ENCODE data around the gene GALNT15. TPM values are rescaled to one million over a fixed set of nuclear protein-coding genes. Genes with fewer than 3 reads are reported as not detected.

The GALNT15 gene
- total and polyA plus RNA-seq, 2 of the 4 experiments (the other 2 are of a cell fraction): 12.8 to 19.7 TPM

- 100% methylated on average over 4 of the region's 5 CpGs; no CpG with 5 or more reads in 1 of the 2 experiments for WGBS, 2 experiments (ENCODE audit: extremely low coverage in 2 of 2, insufficient read length in 1 of 2)
- TF ChIP-seq USF2 (IDR thresholded peaks at IDR 0.05; ENCODE audit: low read depth, low read length) (no peak), NFE2L2 (IDR thresholded peaks at IDR 0.05; ENCODE audit: low read depth, low read length) (no peak), MXI1 (IDR thresholded peaks at IDR 0.05; ENCODE audit: borderline replicate concordance, low read depth, low read length) (no peak), RCOR1 (IDR thresholded peaks at IDR 0.05; ENCODE audit: insufficient replicate concordance, low read length) (no peak), RFX5 (IDR thresholded peaks at IDR 0.05; ENCODE audit: low read depth, low read length) (no peak), ELK1 (IDR thresholded peaks at IDR 0.05; ENCODE audit: borderline replicate concordance, low read depth, low read length) (no peak), POLR2A (IDR thresholded peaks at IDR 0.05; ENCODE audit: low read depth, low read length) (no peak)
- H2BK120ac ChIP-seq (ENCODE audit: low read depth, low read length): no peak overlapping the region
Observed at GRCh38 chr3:16258177-16258576, 83.7 kb downstream of the GALNT15 start.

More at GRCh38 chr3:16258177-16258576, 83.7 kb downstream of the GALNT15 start:
- Histone ChIP-seq H4K20me1 (ENCODE audit: insufficient read depth, low read length) (no peaks in the 10 kb centered on the region), H3K27me3 (ENCODE audit: control insufficient read depth, insufficient read depth, low read length) (no peaks in the 10 kb centered on the region), H3K14ac (replicated peaks; ENCODE audit: low read depth, low read length) (no peak overlapping the region), H4K5ac (ENCODE audit: low read depth, low read length) (no peak overlapping the region), H3K9ac (ENCODE audit: low read depth, low read length) (no peak overlapping the region), H3K4me3 (ENCODE audit: insufficient read depth, low read depth, low read length) (no peak overlapping the region), H4K8ac (ENCODE audit: low read depth in 2 of 2, low read length in 2 of 2) (no peak overlapping the region), H2BK5ac (ENCODE audit: low read depth, low read length, poor library complexity, severe bottlenecking) (no peak overlapping the region), H3K79me1 (ENCODE audit: low read depth in 1 of 2, low read length in 2 of 2) (peaks cover 30% of the 10 kb centered on the region in 2 experiments), H3K4me1 (ENCODE audit: control insufficient read depth, insufficient read depth, low read length) (no peaks in the 10 kb centered on the region), H3K9me1 (ENCODE audit: insufficient read depth, low read length) (peaks cover 3% of the 10 kb centered on the region; the same call in 1 of the 2 replicates), H2BK20ac (ENCODE audit: low read depth, low read length) (no peak overlapping the region), H3K36me3 (ENCODE audit: control insufficient read depth, insufficient read depth, low read length) (peaks cover 5% of the 10 kb centered on the region), H3K56ac (ENCODE audit: extremely low read depth, insufficient read depth, low read length) (no peak overlapping the region), H4K91ac (ENCODE audit: insufficient read depth, low read depth, low read length) (no peak overlapping the region), H3K23ac (ENCODE audit: low read depth, low read length) (no peak overlapping the region), H3K18ac (ENCODE audit: low read depth, low read length) (no peak overlapping the region), H2BK15ac (ENCODE audit: low read depth, low read length) (no peak overlapping the region), H3K9me3 (ENCODE audit: control insufficient read depth, insufficient read depth, low read length) (no peaks in the 10 kb centered on the region), H3K4ac (ENCODE audit: low read depth, low read length) (no peak overlapping the region), H2AK5ac (ENCODE audit: low read depth, low read length) (no peak overlapping the region), H3K4me2 (ENCODE audit: low read depth, low read length) (no peak overlapping the region), H2AK9ac (replicated peaks; ENCODE audit: low read depth, low read length, poor library complexity) (no peak overlapping the region), H3K27ac (ENCODE audit: insufficient read depth, low read length) (no peak overlapping the region), H2AFZ (replicated peaks; ENCODE audit: low read length, poor library complexity) (no peak overlapping the region)
- ChIA-PET POLR2A (ENCODE audit: unreplicated experiment) (no interaction called here), CTCF (no interaction called here)
- dilution Hi-C loops (cut with HindIII; ENCODE audit: low sequenced_read_pairs, unreplicated experiment): no loop called here
- DNase-seq (no peak), ATAC-seq (ENCODE audit: low read depth) (no peak)
- in situ Hi-C loops (cut with MboI; ENCODE audit: low sequenced_read_pairs): no loop called here
- intact Hi-C loops (cut with micrococcal nuclease): no loop called here
- no TSS peak for BruUV-seq (replicated peaks)
